Mucosa of rectum (tissue), 2 donors: ENCODE measurements around the gene MPZL2.

Source experiments
- H3K27ac ChIP-seq, 2 donors: one replicate each; pipeline ENCODE4 v1.7.0; 2013; ENCODE audit warnings: inconsistent platforms in 2 of 2, low read depth in 2 of 2, low read length in 2 of 2
- H3K27me3 ChIP-seq, 2 donors: one replicate each; pipeline ENCODE4 v1.7.0; 2013; ENCODE audit warnings: low read length in 2 of 2; ENCODE audit not compliant: control insufficient read depth in 2 of 2, insufficient read depth in 2 of 2
- H3K36me3 ChIP-seq, 2 donors: one replicate each; pipeline ENCODE4 v1.7.0; 2013; ENCODE audit warnings: low read length in 2 of 2; ENCODE audit not compliant: control insufficient read depth in 2 of 2, insufficient read depth in 2 of 2
- H3K4me1 ChIP-seq, 2 donors: one replicate each; pipeline ENCODE4 v1.7.0; 2013; ENCODE audit warnings: low read length in 2 of 2, mild to moderate bottlenecking in 1 of 2; ENCODE audit not compliant: control insufficient read depth in 2 of 2, insufficient read depth in 2 of 2
- H3K4me3 ChIP-seq, 2 donors: one replicate each; pipeline ENCODE4 v1.7.0; 2013; ENCODE audit warnings: low read length in 2 of 2
- H3K9ac ChIP-seq, 2 donors: one replicate each; pipeline ENCODE4 v1.7.0; 2013; ENCODE audit warnings: low read length in 2 of 2, low read depth in 1 of 2, mild to moderate bottlenecking in 1 of 2
- H3K9me3 ChIP-seq, 2 donors: one replicate each; pipeline ENCODE4 v1.7.0; 2013; ENCODE audit warnings: low read length in 2 of 2; ENCODE audit not compliant: control insufficient read depth in 2 of 2
- donor health status: healthy.
- donor health status: Normal muscosa, but diverticular disease.

The MPZL2 gene

DNA sequence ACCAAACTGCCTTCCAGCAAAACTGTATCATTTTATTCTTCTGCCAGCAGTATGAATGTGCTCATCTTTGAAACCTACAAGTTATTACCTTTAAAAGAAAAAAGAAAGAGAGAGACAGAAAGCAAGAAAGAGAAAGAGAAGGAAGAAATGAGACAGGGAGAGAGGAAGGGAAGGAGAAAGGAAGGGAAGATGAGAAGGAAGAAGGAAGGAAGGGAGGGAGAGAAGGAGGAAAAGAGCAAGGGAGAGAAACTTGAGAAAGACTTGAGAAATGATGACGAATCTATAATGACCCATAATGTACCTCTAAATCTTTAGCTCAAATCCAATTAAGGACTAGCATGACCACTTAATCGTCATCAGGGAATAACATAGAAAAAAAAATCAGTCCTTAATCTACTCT lies 27.9 kb downstream of the MPZL2 start:
- no peak overlapping the region for H3K9ac ChIP-seq
- H3K27ac ChIP-seq, result no peak overlapping the region
- H3K9me3 ChIP-seq, result no peaks in the 10 kb centered on the region
- H3K4me1 ChIP-seq, result peaks cover 16 to 19% of the 10 kb centered on the region in 2 donors
- H3K4me3 ChIP-seq, result no peak overlapping the region
- no peaks in the 10 kb centered on the region for H3K27me3 ChIP-seq
- H3K36me3 ChIP-seq, result peaks cover 3 to 18% of the 10 kb centered on the region in 2 donors

- H3K27ac ChIP-seq, result no peak overlapping the region
- H3K4me1 ChIP-seq, result peaks cover 6% of the 10 kb centered on the region in 2 donors
- H3K9me3 ChIP-seq, result no peaks in the 10 kb centered on the region
- H3K27me3 ChIP-seq, result no peaks in the 10 kb centered on the region
- H3K9ac ChIP-seq, result no peak overlapping the region
- no peak overlapping the region for H3K4me3 ChIP-seq
- H3K36me3 ChIP-seq, result peaks cover 6 to 18% of the 10 kb centered on the region in 2 donors
These were observed 29.3 kb downstream of the MPZL2 start for GRCh38 chr11:118234833-118235232.

GRCh38 chr11:118233850-118234249 lies 30.2 kb downstream of the MPZL2 start:
- no peak overlapping the region for H3K27ac ChIP-seq
- no peaks in the 10 kb centered on the region for H3K27me3 ChIP-seq
- H3K4me1 ChIP-seq, result no peaks in the 10 kb centered on the region
- no peak overlapping the region for H3K4me3 ChIP-seq
- H3K9me3 ChIP-seq, result no peaks in the 10 kb centered on the region
- H3K9ac ChIP-seq, result no peak overlapping the region
- peaks cover 6 to 18% of the 10 kb centered on the region in 2 donors for H3K36me3 ChIP-seq

DNA sequence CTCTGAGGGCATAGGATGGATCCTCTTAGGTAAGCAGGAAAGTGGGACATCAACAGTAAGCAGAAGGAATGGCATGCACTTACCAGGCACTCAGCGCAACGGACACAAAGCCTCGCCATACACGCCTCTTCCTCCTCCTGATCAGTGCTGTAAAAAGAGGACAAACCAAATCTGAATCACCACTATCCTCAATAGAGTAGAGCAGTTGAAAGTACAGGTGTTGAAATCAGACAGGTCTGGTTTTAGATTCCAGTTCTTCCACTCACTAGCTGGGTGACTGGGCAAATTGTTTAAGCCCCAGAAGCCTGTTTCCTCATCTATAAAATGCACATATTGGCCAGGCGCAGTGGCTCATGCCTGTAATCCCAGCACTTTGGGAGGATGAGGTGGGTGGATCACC lies 30.7 kb downstream of the MPZL2 start:
- Histone ChIP-seq H3K36me3 (peaks cover 6 to 18% of the 10 kb centered on the region in 2 donors), H3K27me3 (no peaks in the 10 kb centered on the region), H3K9ac (no peak overlapping the region), H3K27ac (no peak overlapping the region), H3K4me1 (no peaks in the 10 kb centered on the region), H3K4me3 (no peak overlapping the region), H3K9me3 (no peaks in the 10 kb centered on the region)

DNA sequence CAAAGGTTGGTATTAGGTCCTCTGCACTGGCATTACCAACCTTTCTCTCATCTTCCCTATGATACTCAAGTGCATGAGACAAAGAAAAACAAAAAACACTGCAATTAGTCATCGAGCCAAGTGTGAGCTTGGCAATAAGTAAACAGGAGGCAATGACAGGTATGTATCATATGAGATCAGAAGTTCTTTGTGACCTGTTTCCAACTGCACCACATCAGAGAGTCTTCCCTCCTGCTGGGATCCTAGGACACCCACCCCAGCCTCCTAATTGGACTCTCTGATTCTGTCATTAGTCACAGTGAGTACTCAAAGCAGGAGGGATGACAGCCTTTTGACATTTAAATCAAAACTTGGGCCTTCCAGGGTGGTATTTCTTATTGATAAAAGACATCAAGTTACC lies 31.4 kb downstream of the MPZL2 start:
- no peak overlapping the region for H3K9ac ChIP-seq
- H3K27me3 ChIP-seq, result no peaks in the 10 kb centered on the region
- peaks cover 6 to 18% of the 10 kb centered on the region in 2 donors for H3K36me3 ChIP-seq
- no peaks in the 10 kb centered on the region for H3K4me1 ChIP-seq
- no peak overlapping the region for H3K27ac ChIP-seq
- H3K9me3 ChIP-seq, result no peaks in the 10 kb centered on the region
- no peak overlapping the region for H3K4me3 ChIP-seq

DNA sequence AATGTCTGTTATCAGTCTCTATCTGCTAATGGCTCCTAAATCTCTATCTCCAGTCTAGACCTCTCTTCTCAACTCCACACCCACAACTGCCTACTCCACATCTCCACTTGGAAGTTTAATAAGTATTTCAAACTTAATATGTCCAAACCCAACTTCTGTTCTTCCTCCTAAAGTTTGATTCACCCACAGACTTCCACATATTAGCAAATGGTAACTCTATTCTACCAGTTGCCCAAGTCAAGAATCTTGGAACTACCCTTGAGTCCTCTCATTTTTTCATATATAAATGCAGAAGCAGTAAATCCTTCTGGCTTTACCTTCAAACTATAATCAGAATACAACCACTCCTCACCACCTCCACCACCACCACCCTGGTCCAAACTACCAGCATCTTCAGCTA lies 32.6 kb downstream of the MPZL2 start:
- H3K4me1 ChIP-seq, result peaks cover 0 to 4% of the 10 kb centered on the region in 2 donors
- H3K27ac ChIP-seq, result no peak overlapping the region
- no peak overlapping the region for H3K9ac ChIP-seq
- H3K36me3 ChIP-seq, result peaks cover 6 to 18% of the 10 kb centered on the region in 2 donors
- no peaks in the 10 kb centered on the region for H3K9me3 ChIP-seq
- H3K27me3 ChIP-seq, result no peaks in the 10 kb centered on the region
- H3K4me3 ChIP-seq, result no peak overlapping the region

- H3K36me3 ChIP-seq, result peaks cover 6 to 17% of the 10 kb centered on the region in 2 donors
- no peaks in the 10 kb centered on the region for H3K9me3 ChIP-seq
- H3K4me3 ChIP-seq, result no peak overlapping the region
- H3K27me3 ChIP-seq, result no peaks in the 10 kb centered on the region
- H3K27ac ChIP-seq, result peak overlapping the region; percentile 44 to 48
- peaks cover 0 to 6% of the 10 kb centered on the region in 2 donors for H3K4me1 ChIP-seq
- H3K9ac ChIP-seq, result no peak overlapping the region
These were observed 34.0 kb downstream of the MPZL2 start for GRCh38 chr11:118230088-118230487.

DNA sequence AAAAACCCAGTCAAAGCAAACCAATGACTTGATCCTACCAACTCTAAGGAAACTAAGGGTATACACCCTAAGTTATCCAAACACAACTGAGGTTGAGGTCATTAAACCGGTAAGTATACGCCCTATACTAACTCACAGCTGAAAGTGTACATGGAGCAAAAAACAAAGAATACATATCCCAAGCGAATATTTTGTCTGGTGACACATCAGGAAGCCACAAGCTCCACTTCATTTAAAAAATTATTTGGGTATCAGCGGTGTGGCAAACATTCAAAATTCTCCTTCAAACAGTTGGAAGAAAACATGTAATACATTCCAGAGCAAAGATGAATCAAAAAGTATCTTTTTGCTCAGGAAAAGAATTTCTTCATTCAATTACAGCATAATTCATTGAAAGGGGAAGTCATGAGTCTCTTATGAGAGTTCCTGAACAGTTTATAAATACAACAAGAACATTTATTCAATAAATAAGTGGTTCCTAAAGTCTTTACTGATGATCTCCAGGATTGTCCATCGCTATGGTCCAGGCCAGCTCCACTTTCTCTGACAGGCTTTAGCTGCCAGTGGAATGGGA lies 34.7 kb downstream of the MPZL2 start:
- no peak overlapping the region for H3K9ac ChIP-seq
- H3K36me3 ChIP-seq, result peaks cover 6 to 10% of the 10 kb centered on the region in 2 donors
- H3K27me3 ChIP-seq, result no peaks in the 10 kb centered on the region
- peaks cover 0 to 7% of the 10 kb centered on the region in 2 donors for H3K4me1 ChIP-seq
- H3K27ac ChIP-seq, result peak overlapping the region; percentile 44 to 48
- H3K4me3 ChIP-seq, result no peak overlapping the region
- H3K9me3 ChIP-seq, result no peaks in the 10 kb centered on the region

- no peaks in the 10 kb centered on the region for H3K27me3 ChIP-seq
- H3K4me1 ChIP-seq, result peaks cover 0 to 7% of the 10 kb centered on the region in 2 donors
- H3K9me3 ChIP-seq, result no peaks in the 10 kb centered on the region
- peaks cover 2 to 6% of the 10 kb centered on the region in 2 donors for H3K36me3 ChIP-seq
- H3K27ac ChIP-seq, result peak overlapping the region; percentile 26 to 43
- H3K9ac ChIP-seq, result no peak overlapping the region
- H3K4me3 ChIP-seq, result no peak overlapping the region
These were observed 36.0 kb downstream of the MPZL2 start for GRCh38 chr11:118227865-118228785.

- Histone ChIP-seq H3K36me3 (peaks cover 0 to 3% of the 10 kb centered on the region in 2 donors), H3K9ac (no peak overlapping the region), H3K4me3 (no peak overlapping the region), H3K9me3 (no peaks in the 10 kb centered on the region), H3K4me1 (peaks cover 0 to 7% of the 10 kb centered on the region in 2 donors), H3K27ac (peak overlapping the region; percentile 26 to 50), H3K27me3 (no peaks in the 10 kb centered on the region)
These were observed 37.3 kb downstream of the MPZL2 start for GRCh38 chr11:118226781-118227180.
